Central memory CD8-positive, alpha-beta T cell (primary cell): ENCODE measurements around the gene RHOH.

ENCODE experiments used
- ATAC-seq: fragments of 150-1000 bp; cut with Tn5 transposase; replicated peaks from 2 replicates; pipeline ENCODE4 v1.10.0; 2022; ENCODE audit warnings: mild to moderate bottlenecking, moderate FRiP score, moderate number of reproducible peaks; ENCODE audit not compliant: poor library complexity, severe bottlenecking; ENCODE audit errors: extremely low read depth
- DNase-seq, 2 donors: peaks; one replicate each; pipeline ENCODE4 v3.0.0; 2021; ENCODE audit warnings: low spot score in 2 of 2
- H3K27ac Mint-ChIP-seq: one replicate; pipeline ENCODE4 v1.8.0; 2022; ENCODE audit warnings: low read depth, mild to moderate bottlenecking, moderate library complexity, mixed read lengths
- H3K27me3 Mint-ChIP-seq: one replicate; pipeline ENCODE4 v1.8.0; 2022; ENCODE audit warnings: mixed read lengths
- H3K36me3 Mint-ChIP-seq: one replicate; pipeline ENCODE4 v1.8.0; 2022; ENCODE audit warnings: mild to moderate bottlenecking, moderate library complexity, mixed read lengths; ENCODE audit not compliant: insufficient read depth
- H3K4me1 Mint-ChIP-seq: one replicate; pipeline ENCODE4 v1.8.0; 2022; ENCODE audit warnings: mixed read lengths
- H3K4me3 Mint-ChIP-seq: one replicate; pipeline ENCODE4 v1.8.0; 2022; ENCODE audit warnings: mild to moderate bottlenecking, moderate library complexity, mixed read lengths
- H3K9me3 Mint-ChIP-seq: one replicate; pipeline ENCODE4 v1.8.0; 2022; ENCODE audit warnings: mixed read lengths

RHOH gene

GRCh38 chr4:40234519-40235039 is 37.7 kb downstream of the RHOH start:
- Mint-ChIP-seq H3K27me3 (no peaks in the 10 kb centered on the region), H3K9me3 (no peaks in the 10 kb centered on the region), H3K27ac (peak overlapping the region; percentile 99), H3K36me3 (peaks cover 82% of the 10 kb centered on the region), H3K4me1 (peaks cover 84% of the 10 kb centered on the region), H3K4me3 (peak overlapping the region; percentile 73)
- ATAC-seq (no peak), DNase-seq (no peak)

GRCh38 chr4:40238008-40238699 is 41.3 kb downstream of the RHOH start:
- ATAC-seq (peak; percentile 0), DNase-seq (no peak)
- H3K36me3 Mint-ChIP-seq = peaks cover 84% of the 10 kb centered on the region
- peak overlapping the region; percentile 99 for H3K27ac Mint-ChIP-seq
- H3K4me1 Mint-ChIP-seq = peaks cover 79% of the 10 kb centered on the region
- no peaks in the 10 kb centered on the region for H3K9me3 Mint-ChIP-seq
- H3K27me3 Mint-ChIP-seq = no peaks in the 10 kb centered on the region
- peak overlapping the region; percentile 73 for H3K4me3 Mint-ChIP-seq

GRCh38 chr4:40238700-40239548 is 42.1 kb downstream of the RHOH start:
- Mint-ChIP-seq H3K36me3 (peaks cover 87% of the 10 kb centered on the region), H3K27ac (peak overlapping the region; percentile 99), H3K27me3 (no peaks in the 10 kb centered on the region), H3K4me3 (peak overlapping the region; percentile 73), H3K4me1 (peaks cover 85% of the 10 kb centered on the region), H3K9me3 (no peaks in the 10 kb centered on the region)
- ATAC-seq = peak; percentile 93
- peak; percentile 54 to 81 for DNase-seq

- Mint-ChIP-seq H3K36me3 (peaks cover 85% of the 10 kb centered on the region), H3K27me3 (no peaks in the 10 kb centered on the region), H3K4me3 (peak overlapping the region; percentile 73), H3K9me3 (no peaks in the 10 kb centered on the region), H3K4me1 (peaks cover 83% of the 10 kb centered on the region), H3K27ac (peak overlapping the region; percentile 99)
- ATAC-seq = no peak
- no peak for DNase-seq
These were observed 43.3 kb downstream of the RHOH start for GRCh38 chr4:40240040-40240653.

- Mint-ChIP-seq H3K27ac (peak overlapping the region; percentile 98), H3K27me3 (no peaks in the 10 kb centered on the region), H3K4me1 (peaks cover 83% of the 10 kb centered on the region), H3K4me3 (peak overlapping the region; percentile 70), H3K36me3 (peaks cover 85% of the 10 kb centered on the region), H3K9me3 (no peaks in the 10 kb centered on the region)
- ATAC-seq (no peak), DNase-seq (no peak)
These were observed 44.2 kb downstream of the RHOH start for GRCh38 chr4:40241026-40241425.

GRCh38 chr4:40241941-40242340 is 45.1 kb downstream of the RHOH start:
- peak overlapping the region; percentile 98 for H3K27ac Mint-ChIP-seq
- H3K4me1 Mint-ChIP-seq = peaks cover 83% of the 10 kb centered on the region
- ATAC-seq = no peak
- H3K36me3 Mint-ChIP-seq = peaks cover 88% of the 10 kb centered on the region
- H3K9me3 Mint-ChIP-seq = no peaks in the 10 kb centered on the region
- H3K27me3 Mint-ChIP-seq = no peaks in the 10 kb centered on the region
- DNase-seq = peak in 1 of 2 donors; percentile 35
- peak overlapping the region; percentile 70 for H3K4me3 Mint-ChIP-seq

GRCh38 chr4:40243386-40243948 is 46.6 kb downstream of the RHOH start:
- ATAC-seq (no peak), DNase-seq (peak in 1 of 2 donors; percentile 33)
- Mint-ChIP-seq H3K4me3 (peak overlapping the region; percentile 70), H3K27me3 (no peaks in the 10 kb centered on the region), H3K36me3 (peaks cover 85% of the 10 kb centered on the region), H3K4me1 (peaks cover 82% of the 10 kb centered on the region), H3K9me3 (no peaks in the 10 kb centered on the region), H3K27ac (peak overlapping the region; percentile 98)

GRCh38 chr4:40244606-40245005 is 47.8 kb downstream of the RHOH start:
- ATAC-seq (no peak), DNase-seq (no peak)
- peaks cover 78% of the 10 kb centered on the region for H3K36me3 Mint-ChIP-seq
- H3K27ac Mint-ChIP-seq = peak overlapping the region; percentile 98
- H3K4me1 Mint-ChIP-seq = peaks cover 83% of the 10 kb centered on the region
- peak overlapping the region; percentile 70 for H3K4me3 Mint-ChIP-seq
- H3K27me3 Mint-ChIP-seq = no peaks in the 10 kb centered on the region
- no peaks in the 10 kb centered on the region for H3K9me3 Mint-ChIP-seq

- peak overlapping the region; percentile 53 for H3K4me3 Mint-ChIP-seq
- H3K27me3 Mint-ChIP-seq = no peaks in the 10 kb centered on the region
- H3K9me3 Mint-ChIP-seq = no peaks in the 10 kb centered on the region
- ATAC-seq (no peak), DNase-seq (no peak)
- H3K36me3 Mint-ChIP-seq = peaks cover 73% of the 10 kb centered on the region
- peaks cover 83% of the 10 kb centered on the region for H3K4me1 Mint-ChIP-seq
- peak overlapping the region; percentile 98 for H3K27ac Mint-ChIP-seq
These were observed 48.7 kb downstream of the RHOH start for GRCh38 chr4:40245550-40245949.

GRCh38 chr4:40246011-40246900 is 49.4 kb downstream of the RHOH start:
- no peaks in the 10 kb centered on the region for H3K9me3 Mint-ChIP-seq
- DNase-seq (no peak), ATAC-seq (no peak)
- H3K36me3 Mint-ChIP-seq = peaks cover 71% of the 10 kb centered on the region
- H3K4me1 Mint-ChIP-seq = peaks cover 89% of the 10 kb centered on the region
- peak overlapping the region; percentile 53 for H3K4me3 Mint-ChIP-seq
- no peaks in the 10 kb centered on the region for H3K27me3 Mint-ChIP-seq
- H3K27ac Mint-ChIP-seq = peak overlapping the region; percentile 98

- Mint-ChIP-seq H3K4me1 (peaks cover 87% of the 10 kb centered on the region), H3K4me3 (peak overlapping the region; percentile 53), H3K27me3 (no peaks in the 10 kb centered on the region), H3K9me3 (no peaks in the 10 kb centered on the region), H3K36me3 (peaks cover 64% of the 10 kb centered on the region), H3K27ac (peak overlapping the region; percentile 98)
- no peak for DNase-seq
- no peak for ATAC-seq
These were observed 50.1 kb downstream of the RHOH start for GRCh38 chr4:40246938-40247337.
